ENCODE data around the gene LTB4R2. TPM values are rescaled to one million over a fixed set of nuclear protein-coding genes. Genes with fewer than 3 reads are reported as not detected.

LTB4R2 gene
- total and polyA plus RNA-seq, 2 experiments from 2014 or later = 0.40 to 12.6 TPM

DNA sequence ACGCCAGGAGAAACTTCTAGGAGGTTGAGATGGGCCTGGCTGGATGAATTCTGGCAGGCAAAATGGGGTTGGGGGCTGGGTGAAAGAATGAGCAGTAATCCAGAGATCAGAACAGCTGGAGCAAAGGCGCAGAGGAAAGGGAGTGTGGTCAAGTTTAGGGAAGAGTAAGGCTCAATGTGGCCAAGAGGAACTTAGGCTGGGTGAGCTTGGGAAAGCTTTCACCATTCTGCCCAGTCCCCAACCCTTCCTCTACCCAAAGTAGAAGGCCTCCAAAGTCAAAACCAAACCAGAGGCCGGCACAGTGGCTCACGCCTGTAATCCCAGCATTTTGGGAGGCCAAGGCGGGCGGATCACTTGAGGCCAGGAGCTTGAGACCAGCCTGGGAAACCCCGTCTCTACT is 28.3 kb upstream of the LTB4R2 start:
- Mint-ChIP-seq H3K9me3 (no peaks in the 10 kb centered on the region), H3K27me3 (ENCODE audit: insufficient read depth, low read depth, poor library complexity) (peaks cover 10% of the 10 kb centered on the region), H3K27ac (no peak overlapping the region), H3K4me1 (no peaks in the 10 kb centered on the region; the same call in 2 of the 3 replicates), H3K36me3 (ENCODE audit: low read depth) (no peaks in the 10 kb centered on the region; the same call in 2 of the 3 replicates), H3K4me3 (no peak overlapping the region)
- DNase-seq (ENCODE audit: low spot score) (no peak), ATAC-seq (no peak)
- Histone ChIP-seq H4K20me1 (replicated peaks; ENCODE audit: insufficient read depth) (no peaks in the 10 kb centered on the region; the same call in 1 of the 2 replicates), H3K9me2 (ENCODE audit: insufficient read depth) (no peaks in the 10 kb centered on the region), H3K36me3 (ENCODE audit: insufficient read depth) (no peaks in the 10 kb centered on the region), H3K27me3 (ENCODE audit: insufficient read depth) (no peaks in the 10 kb centered on the region), H3K4me3 (no peak overlapping the region), H3K4me1 (ENCODE audit: insufficient read depth) (no peaks in the 10 kb centered on the region), H3F3A (replicated peaks; ENCODE audit: low read depth) (no peaks in the 10 kb centered on the region), H3K4me2 (no peak overlapping the region), H3K27ac (ENCODE audit: low read depth) (no peak overlapping the region), H3K79me2 (replicated peaks; ENCODE audit: insufficient read depth) (no peaks in the 10 kb centered on the region), H2AFZ (no peak overlapping the region)
- TF ChIP-seq, protein P1, sequence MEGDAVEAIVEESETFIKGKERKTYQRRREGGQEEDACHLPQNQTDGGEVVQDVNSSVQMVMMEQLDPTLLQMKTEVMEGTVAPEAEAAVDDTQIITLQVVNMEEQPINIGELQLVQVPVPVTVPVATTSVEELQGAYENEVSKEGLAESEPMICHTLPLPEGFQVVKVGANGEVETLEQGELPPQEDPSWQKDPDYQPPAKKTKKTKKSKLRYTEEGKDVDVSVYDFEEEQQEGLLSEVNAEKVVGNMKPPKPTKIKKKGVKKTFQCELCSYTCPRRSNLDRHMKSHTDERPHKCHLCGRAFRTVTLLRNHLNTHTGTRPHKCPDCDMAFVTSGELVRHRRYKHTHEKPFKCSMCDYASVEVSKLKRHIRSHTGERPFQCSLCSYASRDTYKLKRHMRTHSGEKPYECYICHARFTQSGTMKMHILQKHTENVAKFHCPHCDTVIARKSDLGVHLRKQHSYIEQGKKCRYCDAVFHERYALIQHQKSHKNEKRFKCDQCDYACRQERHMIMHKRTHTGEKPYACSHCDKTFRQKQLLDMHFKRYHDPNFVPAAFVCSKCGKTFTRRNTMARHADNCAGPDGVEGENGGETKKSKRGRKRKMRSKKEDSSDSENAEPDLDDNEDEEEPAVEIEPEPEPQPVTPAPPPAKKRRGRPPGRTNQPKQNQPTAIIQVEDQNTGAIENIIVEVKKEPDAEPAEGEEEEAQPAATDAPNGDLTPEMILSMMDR (conservative IDR thresholded peaks at IDR 0.05; ENCODE audit: low read depth in 2 of 2) = no peak
- TF ChIP-seq NANOG (IDR thresholded peaks at IDR 0.05; ENCODE audit: borderline replicate concordance) = no peak
- TF ChIP-seq EZH2phosphoT487 (IDR thresholded peaks at IDR 0.05; ENCODE audit: unreplicated experiment) = no peak
- TF ChIP-seq, protein P2, sequence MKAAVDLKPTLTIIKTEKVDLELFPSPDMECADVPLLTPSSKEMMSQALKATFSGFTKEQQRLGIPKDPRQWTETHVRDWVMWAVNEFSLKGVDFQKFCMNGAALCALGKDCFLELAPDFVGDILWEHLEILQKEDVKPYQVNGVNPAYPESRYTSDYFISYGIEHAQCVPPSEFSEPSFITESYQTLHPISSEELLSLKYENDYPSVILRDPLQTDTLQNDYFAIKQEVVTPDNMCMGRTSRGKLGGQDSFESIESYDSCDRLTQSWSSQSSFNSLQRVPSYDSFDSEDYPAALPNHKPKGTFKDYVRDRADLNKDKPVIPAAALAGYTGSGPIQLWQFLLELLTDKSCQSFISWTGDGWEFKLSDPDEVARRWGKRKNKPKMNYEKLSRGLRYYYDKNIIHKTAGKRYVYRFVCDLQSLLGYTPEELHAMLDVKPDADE (IDR thresholded peaks at IDR 0.05) = no peak
- TF ChIP-seq EZH2 (IDR thresholded peaks at IDR 0.05; ENCODE audit: low read depth, unreplicated experiment) = no peak
- TF ChIP-seq POLR2AphosphoS5 (IDR thresholded peaks at IDR 0.05; ENCODE audit: low read depth) = no peak
- TF ChIP-seq, protein P3, sequence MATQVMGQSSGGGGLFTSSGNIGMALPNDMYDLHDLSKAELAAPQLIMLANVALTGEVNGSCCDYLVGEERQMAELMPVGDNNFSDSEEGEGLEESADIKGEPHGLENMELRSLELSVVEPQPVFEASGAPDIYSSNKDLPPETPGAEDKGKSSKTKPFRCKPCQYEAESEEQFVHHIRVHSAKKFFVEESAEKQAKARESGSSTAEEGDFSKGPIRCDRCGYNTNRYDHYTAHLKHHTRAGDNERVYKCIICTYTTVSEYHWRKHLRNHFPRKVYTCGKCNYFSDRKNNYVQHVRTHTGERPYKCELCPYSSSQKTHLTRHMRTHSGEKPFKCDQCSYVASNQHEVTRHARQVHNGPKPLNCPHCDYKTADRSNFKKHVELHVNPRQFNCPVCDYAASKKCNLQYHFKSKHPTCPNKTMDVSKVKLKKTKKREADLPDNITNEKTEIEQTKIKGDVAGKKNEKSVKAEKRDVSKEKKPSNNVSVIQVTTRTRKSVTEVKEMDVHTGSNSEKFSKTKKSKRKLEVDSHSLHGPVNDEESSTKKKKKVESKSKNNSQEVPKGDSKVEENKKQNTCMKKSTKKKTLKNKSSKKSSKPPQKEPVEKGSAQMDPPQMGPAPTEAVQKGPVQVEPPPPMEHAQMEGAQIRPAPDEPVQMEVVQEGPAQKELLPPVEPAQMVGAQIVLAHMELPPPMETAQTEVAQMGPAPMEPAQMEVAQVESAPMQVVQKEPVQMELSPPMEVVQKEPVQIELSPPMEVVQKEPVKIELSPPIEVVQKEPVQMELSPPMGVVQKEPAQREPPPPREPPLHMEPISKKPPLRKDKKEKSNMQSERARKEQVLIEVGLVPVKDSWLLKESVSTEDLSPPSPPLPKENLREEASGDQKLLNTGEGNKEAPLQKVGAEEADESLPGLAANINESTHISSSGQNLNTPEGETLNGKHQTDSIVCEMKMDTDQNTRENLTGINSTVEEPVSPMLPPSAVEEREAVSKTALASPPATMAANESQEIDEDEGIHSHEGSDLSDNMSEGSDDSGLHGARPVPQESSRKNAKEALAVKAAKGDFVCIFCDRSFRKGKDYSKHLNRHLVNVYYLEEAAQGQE (IDR thresholded peaks at IDR 0.05; ENCODE audit: unreplicated experiment) = no peak
- TF ChIP-seq, protein P4, sequence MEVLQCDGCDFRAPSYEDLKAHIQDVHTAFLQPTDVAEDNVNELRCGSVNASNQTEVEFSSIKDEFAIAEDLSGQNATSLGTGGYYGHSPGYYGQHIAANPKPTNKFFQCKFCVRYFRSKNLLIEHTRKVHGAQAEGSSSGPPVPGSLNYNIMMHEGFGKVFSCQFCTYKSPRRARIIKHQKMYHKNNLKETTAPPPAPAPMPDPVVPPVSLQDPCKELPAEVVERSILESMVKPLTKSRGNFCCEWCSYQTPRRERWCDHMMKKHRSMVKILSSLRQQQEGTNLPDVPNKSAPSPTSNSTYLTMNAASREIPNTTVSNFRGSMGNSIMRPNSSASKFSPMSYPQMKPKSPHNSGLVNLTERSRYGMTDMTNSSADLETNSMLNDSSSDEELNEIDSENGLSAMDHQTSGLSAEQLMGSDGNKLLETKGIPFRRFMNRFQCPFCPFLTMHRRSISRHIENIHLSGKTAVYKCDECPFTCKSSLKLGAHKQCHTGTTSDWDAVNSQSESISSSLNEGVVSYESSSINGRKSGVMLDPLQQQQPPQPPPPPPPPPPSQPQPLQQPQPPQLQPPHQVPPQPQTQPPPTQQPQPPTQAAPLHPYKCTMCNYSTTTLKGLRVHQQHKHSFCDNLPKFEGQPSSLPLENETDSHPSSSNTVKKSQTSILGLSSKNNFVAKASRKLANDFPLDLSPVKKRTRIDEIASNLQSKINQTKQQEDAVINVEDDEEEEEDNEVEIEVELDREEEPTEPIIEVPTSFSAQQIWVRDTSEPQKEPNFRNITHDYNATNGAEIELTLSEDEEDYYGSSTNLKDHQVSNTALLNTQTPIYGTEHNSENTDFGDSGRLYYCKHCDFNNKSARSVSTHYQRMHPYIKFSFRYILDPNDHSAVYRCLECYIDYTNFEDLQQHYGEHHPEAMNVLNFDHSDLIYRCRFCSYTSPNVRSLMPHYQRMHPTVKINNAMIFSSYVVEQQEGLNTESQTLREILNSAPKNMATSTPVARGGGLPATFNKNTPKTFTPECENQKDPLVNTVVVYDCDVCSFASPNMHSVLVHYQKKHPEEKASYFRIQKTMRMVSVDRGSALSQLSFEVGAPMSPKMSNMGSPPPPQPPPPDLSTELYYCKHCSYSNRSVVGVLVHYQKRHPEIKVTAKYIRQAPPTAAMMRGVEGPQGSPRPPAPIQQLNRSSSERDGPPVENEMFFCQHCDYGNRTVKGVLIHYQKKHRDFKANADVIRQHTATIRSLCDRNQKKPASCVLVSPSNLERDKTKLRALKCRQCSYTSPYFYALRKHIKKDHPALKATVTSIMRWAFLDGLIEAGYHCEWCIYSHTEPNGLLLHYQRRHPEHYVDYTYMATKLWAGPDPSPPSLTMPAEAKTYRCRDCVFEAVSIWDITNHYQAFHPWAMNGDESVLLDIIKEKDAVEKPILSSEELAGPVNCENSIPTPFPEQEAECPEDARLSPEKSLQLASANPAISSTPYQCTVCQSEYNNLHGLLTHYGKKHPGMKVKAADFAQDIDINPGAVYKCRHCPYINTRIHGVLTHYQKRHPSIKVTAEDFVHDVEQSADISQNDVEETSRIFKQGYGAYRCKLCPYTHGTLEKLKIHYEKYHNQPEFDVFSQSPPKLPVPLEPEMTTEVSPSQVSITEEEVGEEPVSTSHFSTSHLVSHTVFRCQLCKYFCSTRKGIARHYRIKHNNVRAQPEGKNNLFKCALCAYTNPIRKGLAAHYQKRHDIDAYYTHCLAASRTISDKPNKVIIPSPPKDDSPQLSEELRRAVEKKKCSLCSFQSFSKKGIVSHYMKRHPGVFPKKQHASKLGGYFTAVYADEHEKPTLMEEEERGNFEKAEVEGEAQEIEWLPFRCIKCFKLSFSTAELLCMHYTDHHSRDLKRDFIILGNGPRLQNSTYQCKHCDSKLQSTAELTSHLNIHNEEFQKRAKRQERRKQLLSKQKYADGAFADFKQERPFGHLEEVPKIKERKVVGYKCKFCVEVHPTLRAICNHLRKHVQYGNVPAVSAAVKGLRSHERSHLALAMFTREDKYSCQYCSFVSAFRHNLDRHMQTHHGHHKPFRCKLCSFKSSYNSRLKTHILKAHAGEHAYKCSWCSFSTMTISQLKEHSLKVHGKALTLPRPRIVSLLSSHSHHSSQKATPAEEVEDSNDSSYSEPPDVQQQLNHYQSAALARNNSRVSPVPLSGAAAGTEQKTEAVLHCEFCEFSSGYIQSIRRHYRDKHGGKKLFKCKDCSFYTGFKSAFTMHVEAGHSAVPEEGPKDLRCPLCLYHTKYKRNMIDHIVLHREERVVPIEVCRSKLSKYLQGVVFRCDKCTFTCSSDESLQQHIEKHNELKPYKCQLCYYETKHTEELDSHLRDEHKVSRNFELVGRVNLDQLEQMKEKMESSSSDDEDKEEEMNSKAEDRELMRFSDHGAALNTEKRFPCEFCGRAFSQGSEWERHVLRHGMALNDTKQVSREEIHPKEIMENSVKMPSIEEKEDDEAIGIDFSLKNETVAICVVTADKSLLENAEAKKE (CRISPR knock-in tag; IDR thresholded peaks at IDR 0.05) = no peak
- TF ChIP-seq JUNB (IDR thresholded peaks at IDR 0.05; ENCODE audit: unreplicated experiment) = no peak
- no peak for TF ChIP-seq STAT1 (IDR thresholded peaks at IDR 0.05; ENCODE audit: unreplicated experiment)
- TF ChIP-seq ZNF114 (CRISPR knock-in tag; IDR thresholded peaks at IDR 0.05) = no peak
- no peak for TF ChIP-seq CREB1 (CRISPR knock-in tag; IDR thresholded peaks at IDR 0.05; ENCODE audit: low read depth)
- TF ChIP-seq ZNF331 (CRISPR knock-in tag; IDR thresholded peaks at IDR 0.05; ENCODE audit: low read depth) = no peak

All from GM23338 (cell line).